KMS-11 (cell line): ENCODE measurements around the gene SP110.

Experiments used
- H2AFZ ChIP-seq: fragments of 200-600 bp; sonication (generic); 2 replicates; pipeline ENCODE4 v1.6.1; 2016; ENCODE audit warnings: antibody characterized with exemption, mixed run types, low read depth
- H3K27ac ChIP-seq: fragments of 200-600 bp; sonication (generic); 2 replicates; pipeline ENCODE4 v1.6.1; 2016; ENCODE audit warnings: mild to moderate bottlenecking, mixed run types
- H3K27me3 ChIP-seq: fragments of 200-600 bp; sonication (generic); 2 replicates; pipeline ENCODE4 v1.6.1; 2017; ENCODE audit warnings: mild to moderate bottlenecking, low read depth, mixed run types, moderate library complexity; ENCODE audit not compliant: insufficient read depth
- H3K36me3 ChIP-seq: fragments of 200-600 bp; sonication (generic); 2 replicates; pipeline ENCODE4 v1.6.1; 2017; ENCODE audit warnings: mild to moderate bottlenecking, mixed run types; ENCODE audit not compliant: insufficient read depth
- H3K4me1 ChIP-seq: fragments of 200-600 bp; sonication (generic); 2 replicates; pipeline ENCODE4 v1.6.1; 2016; ENCODE audit warnings: mild to moderate bottlenecking, low read depth, mixed run types; ENCODE audit not compliant: poor library complexity, severe bottlenecking
- H3K4me2 ChIP-seq: fragments of 200-600 bp; sonication (generic); 2 replicates; pipeline ENCODE4 v1.7.0; 2016; ENCODE audit warnings: mild to moderate bottlenecking, mixed run types
- H3K4me3 ChIP-seq: fragments of 200-600 bp; sonication (generic); IDR thresholded peaks from 2 replicates; pipeline ENCODE4 v1.6.1; 2017; ENCODE audit warnings: low read depth, low read length, mixed read lengths; ENCODE audit not compliant: insufficient read depth
- H3K79me2 ChIP-seq: fragments of 200-600 bp; sonication (generic); 2 replicates; pipeline ENCODE4 v1.6.1; 2016; ENCODE audit warnings: low read depth, mixed run types; ENCODE audit not compliant: insufficient read depth
- H3K9ac ChIP-seq: fragments of 200-600 bp; sonication (generic); 2 replicates; pipeline ENCODE4 v1.6.1; 2016; ENCODE audit warnings: mild to moderate bottlenecking, mixed run types
- H4K20me1 ChIP-seq: fragments of 200-600 bp; sonication (generic); 2 replicates; pipeline ENCODE4 v1.6.1; 2016; ENCODE audit warnings: mild to moderate bottlenecking, mixed run types; ENCODE audit not compliant: insufficient read depth
- TF ChIP-seq, protein P1 (sequence below): fragments of 200-600 bp; sonication (generic); conservative IDR thresholded peaks from 2 replicates; pipeline ENCODE4 v1.6.1; 2017; ENCODE audit warnings: low read depth, mild to moderate bottlenecking, antibody characterized with exemption, low read length, moderate library complexity, mixed read lengths

SP110 gene

DNA sequence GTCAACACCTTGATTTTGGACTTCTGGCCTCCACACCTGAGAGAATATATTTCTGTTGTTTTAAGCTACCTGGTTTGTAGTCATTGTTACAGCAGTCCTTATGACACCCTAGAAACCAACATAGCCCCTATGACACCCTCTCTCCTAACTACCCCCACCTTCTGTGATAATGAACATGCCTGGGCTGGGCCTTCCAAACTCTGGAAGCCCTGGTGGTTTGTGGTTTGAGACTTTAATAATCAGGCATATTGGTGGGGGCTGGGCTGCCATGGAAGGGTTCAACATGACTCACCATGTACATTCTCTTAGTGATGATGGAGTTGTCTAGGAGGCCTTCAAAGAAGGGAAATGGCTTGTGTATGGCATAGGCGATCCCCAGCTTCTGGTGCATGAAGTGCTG, 3.3 kb downstream of the SP110 start:
- TF ChIP-seq, protein P1, sequence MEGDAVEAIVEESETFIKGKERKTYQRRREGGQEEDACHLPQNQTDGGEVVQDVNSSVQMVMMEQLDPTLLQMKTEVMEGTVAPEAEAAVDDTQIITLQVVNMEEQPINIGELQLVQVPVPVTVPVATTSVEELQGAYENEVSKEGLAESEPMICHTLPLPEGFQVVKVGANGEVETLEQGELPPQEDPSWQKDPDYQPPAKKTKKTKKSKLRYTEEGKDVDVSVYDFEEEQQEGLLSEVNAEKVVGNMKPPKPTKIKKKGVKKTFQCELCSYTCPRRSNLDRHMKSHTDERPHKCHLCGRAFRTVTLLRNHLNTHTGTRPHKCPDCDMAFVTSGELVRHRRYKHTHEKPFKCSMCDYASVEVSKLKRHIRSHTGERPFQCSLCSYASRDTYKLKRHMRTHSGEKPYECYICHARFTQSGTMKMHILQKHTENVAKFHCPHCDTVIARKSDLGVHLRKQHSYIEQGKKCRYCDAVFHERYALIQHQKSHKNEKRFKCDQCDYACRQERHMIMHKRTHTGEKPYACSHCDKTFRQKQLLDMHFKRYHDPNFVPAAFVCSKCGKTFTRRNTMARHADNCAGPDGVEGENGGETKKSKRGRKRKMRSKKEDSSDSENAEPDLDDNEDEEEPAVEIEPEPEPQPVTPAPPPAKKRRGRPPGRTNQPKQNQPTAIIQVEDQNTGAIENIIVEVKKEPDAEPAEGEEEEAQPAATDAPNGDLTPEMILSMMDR = no peak
- Histone ChIP-seq H3K4me2 (no peak overlapping the region), H4K20me1 (no peaks in the 10 kb centered on the region), H3K79me2 (no peaks in the 10 kb centered on the region), H3K27ac (no peak overlapping the region), H3K36me3 (no peaks in the 10 kb centered on the region), H3K4me1 (peaks cover 12% of the 10 kb centered on the region), H3K4me3 (no peak overlapping the region), H3K9ac (no peak overlapping the region), H2AFZ (no peak overlapping the region), H3K27me3 (no peaks in the 10 kb centered on the region)

DNA sequence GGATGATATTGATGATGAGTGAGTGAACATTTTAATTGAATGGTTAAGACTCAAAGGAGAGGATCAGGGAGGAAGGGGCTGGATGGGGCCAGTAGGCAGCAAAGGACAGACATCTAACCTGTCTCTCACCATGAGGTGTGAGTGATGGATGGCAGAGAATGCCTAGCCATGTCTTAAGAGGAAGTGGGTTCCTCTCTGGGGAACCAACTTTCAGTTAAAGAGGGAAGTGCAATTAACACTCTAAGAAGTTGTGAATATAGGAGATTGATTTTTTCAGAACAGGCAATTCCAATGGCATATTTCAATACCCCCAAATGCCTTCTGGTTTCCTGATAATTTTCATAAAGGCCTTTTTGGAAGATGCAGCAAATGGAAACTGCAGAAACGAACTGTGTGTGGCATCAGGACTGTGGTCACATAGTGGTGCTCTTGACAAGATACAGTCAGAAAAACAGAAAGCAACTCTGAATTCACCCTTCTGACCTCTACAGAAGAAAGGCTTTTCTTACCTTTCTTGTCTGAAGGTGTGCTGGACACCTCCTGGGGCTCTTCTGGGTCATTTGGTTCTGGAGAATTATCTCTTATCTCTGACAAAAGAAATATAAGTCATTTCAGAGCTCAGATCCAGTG, 10.2 kb downstream of the SP110 start:
- Histone ChIP-seq H4K20me1 (no peaks in the 10 kb centered on the region), H3K9ac (no peak overlapping the region)
- TF ChIP-seq, protein P1 = no peak

GRCh38 chr2:230208576-230208975, 11.2 kb downstream of the SP110 start:
- TF ChIP-seq, protein P1 = no peak
- no peak overlapping the region for H2AFZ ChIP-seq
- H3K36me3 ChIP-seq = no peaks in the 10 kb centered on the region
- no peaks in the 10 kb centered on the region for H3K79me2 ChIP-seq
- no peak overlapping the region for H3K27ac ChIP-seq
- no peak overlapping the region for H3K4me3 ChIP-seq
- H3K9ac ChIP-seq = no peak overlapping the region
- H3K4me2 ChIP-seq = no peak overlapping the region
- H3K4me1 ChIP-seq = no peaks in the 10 kb centered on the region
- no peaks in the 10 kb centered on the region for H4K20me1 ChIP-seq
- H3K27me3 ChIP-seq = no peaks in the 10 kb centered on the region

More for the DNA sequence above, 10.2 kb downstream of the SP110 start:
- Histone ChIP-seq H2AFZ (no peak overlapping the region), H3K4me3 (no peak overlapping the region), H3K4me2 (no peak overlapping the region), H3K27me3 (no peaks in the 10 kb centered on the region), H3K79me2 (no peaks in the 10 kb centered on the region), H3K36me3 (no peaks in the 10 kb centered on the region), H3K27ac (no peak overlapping the region), H3K4me1 (no peaks in the 10 kb centered on the region)

DNA sequence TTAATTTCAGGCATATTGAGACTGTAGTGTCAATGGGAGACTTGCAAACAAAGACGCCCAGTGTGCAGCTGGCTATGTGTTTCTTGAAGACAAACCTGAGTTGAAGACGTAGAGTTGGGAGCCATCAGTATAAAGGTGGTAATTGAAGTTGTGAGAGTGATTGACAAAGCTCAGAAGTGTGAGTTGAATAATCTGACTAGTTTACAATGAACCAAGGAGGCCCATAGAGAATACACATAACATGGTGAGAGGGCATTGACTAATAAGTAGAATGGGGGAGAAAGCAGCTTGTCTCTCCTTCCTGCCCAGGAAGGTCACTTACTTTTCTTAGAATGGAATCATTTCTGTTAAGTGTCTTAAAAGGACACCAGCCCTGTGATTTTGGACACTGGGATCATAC, 14.1 kb downstream of the SP110 start:
- no peaks in the 10 kb centered on the region for H3K79me2 ChIP-seq
- no peak overlapping the region for H3K4me2 ChIP-seq
- H3K36me3 ChIP-seq = no peaks in the 10 kb centered on the region
- no peak overlapping the region for H2AFZ ChIP-seq
- no peak overlapping the region for H3K9ac ChIP-seq
- H3K4me1 ChIP-seq = no peaks in the 10 kb centered on the region
- TF ChIP-seq, protein P1 = no peak
- H3K27ac ChIP-seq = no peak overlapping the region
- no peaks in the 10 kb centered on the region for H4K20me1 ChIP-seq
- no peak overlapping the region for H3K4me3 ChIP-seq
- no peaks in the 10 kb centered on the region for H3K27me3 ChIP-seq
